AG04450 (cell line): ENCODE data around the gene MRFAP1L1. TPM values are rescaled to one million over a fixed set of nuclear protein-coding genes. Genes with fewer than 3 reads are reported as not detected.
"Not testable (repeated sequence)": the region's sequence is repeated elsewhere in the genome, so short reads cannot be mapped to it uniquely, and the experiment has no call there.

Source experiments
- CTCF ChIA-PET: fragments of 300-600, 350-600 bp; formaldehyde crosslinking; extraction: SDS; loops from one replicate; lab custom pipeline; 2022; ENCODE audit warnings: antibody characterized with exemption, inconsistent platforms; lab: Charles Lee
- POLR2A ChIA-PET: fragments of 350-600 bp; formaldehyde crosslinking; extraction: SDS; loops from one replicate; lab custom pipeline; 2021; ENCODE audit warnings: antibody characterized with exemption, inconsistent platforms; lab: Yijun Ruan, JAX
- DNase-seq: peaks from one replicate; pipeline ENCODE4 v3.0.0-alpha.2; 2011; ENCODE audit warnings: low read depth, low spot score
- H3K27ac ChIP-seq: one replicate; pipeline ENCODE4 v1.5.1; 2012; ENCODE audit warnings: low read depth, low read length, control low read depth
- H3K27me3 ChIP-seq: one replicate; pipeline ENCODE4 v1.6.0; 2012; ENCODE audit warnings: low read length; ENCODE audit not compliant: control insufficient read depth, insufficient read depth
- H3K4me3 ChIP-seq: 2 replicates; pipeline ENCODE4 v1.5.1; 2011; ENCODE audit warnings: mild to moderate bottlenecking, low read depth, low read length, control low read depth
- H3K9me3 ChIP-seq: 2 replicates; pipeline ENCODE4 v1.5.1; 2012; ENCODE audit warnings: low read length; ENCODE audit not compliant: control insufficient read depth, insufficient read depth
- polyA plus RNA-seq: library from polyadenylated mRNA; depleted of rRNA; stranded (reverse); fragments of >200 nt; gene quantifications from 2 replicates; pipeline ENCODE4 v1.2.3, GENCODE V29; 2011
- TF ChIP-seq, protein P1 (sequence below): IDR thresholded peaks from 2 replicates; pipeline ENCODE4 v1.5.1; 2011; ENCODE audit warnings: low read depth, low read length, control low read depth, inconsistent platforms

Gene MRFAP1L1
- polyA plus RNA-seq, 1 experiment, result 96.5 TPM

DNA sequence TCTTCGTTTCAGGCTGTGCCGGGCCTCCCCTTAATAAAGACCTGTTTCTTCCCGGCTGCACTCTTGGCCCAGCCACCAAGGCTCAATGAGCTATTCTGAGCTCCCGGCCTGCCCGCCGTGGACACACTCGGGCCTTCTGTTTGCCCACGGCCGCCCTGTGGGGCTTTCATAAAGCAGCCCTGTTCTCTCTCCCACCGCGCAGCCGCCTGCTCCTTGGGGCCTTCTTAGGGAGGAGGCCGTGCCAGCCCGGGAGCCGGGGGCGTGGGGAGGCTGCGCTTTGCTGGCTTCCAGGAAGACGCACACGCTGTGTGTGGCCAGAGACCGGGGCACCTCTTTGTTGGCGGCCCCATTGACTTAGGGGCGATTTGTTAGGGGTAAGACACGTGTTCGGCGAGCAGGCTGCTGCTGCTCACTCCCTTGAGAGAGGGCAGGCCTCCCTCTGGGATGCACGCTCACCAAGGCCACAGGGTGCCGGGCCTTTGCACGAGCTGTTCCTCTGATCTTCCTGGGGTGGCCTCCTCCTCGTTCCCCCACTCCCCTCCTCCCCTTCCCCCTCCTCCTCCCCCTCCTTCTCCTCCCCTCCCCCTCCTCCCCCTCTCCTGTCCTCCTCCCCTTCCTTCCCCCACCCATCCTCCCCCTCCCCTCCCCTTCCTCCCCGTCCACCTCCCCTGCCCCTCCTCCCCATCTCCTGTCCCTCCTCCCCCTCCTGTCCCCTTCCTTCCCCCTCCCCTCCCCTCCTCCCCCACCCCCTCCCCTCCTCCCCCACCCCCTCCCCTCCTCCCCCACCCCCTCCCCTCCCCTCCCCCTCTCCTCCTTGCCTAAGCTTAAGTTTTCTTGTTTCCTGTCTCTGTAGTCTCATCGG, 17.6 kb upstream of the MRFAP1L1 start:
- H3K9me3 ChIP-seq, result peaks cover 4% of the 10 kb centered on the region
- TF ChIP-seq, protein P1, sequence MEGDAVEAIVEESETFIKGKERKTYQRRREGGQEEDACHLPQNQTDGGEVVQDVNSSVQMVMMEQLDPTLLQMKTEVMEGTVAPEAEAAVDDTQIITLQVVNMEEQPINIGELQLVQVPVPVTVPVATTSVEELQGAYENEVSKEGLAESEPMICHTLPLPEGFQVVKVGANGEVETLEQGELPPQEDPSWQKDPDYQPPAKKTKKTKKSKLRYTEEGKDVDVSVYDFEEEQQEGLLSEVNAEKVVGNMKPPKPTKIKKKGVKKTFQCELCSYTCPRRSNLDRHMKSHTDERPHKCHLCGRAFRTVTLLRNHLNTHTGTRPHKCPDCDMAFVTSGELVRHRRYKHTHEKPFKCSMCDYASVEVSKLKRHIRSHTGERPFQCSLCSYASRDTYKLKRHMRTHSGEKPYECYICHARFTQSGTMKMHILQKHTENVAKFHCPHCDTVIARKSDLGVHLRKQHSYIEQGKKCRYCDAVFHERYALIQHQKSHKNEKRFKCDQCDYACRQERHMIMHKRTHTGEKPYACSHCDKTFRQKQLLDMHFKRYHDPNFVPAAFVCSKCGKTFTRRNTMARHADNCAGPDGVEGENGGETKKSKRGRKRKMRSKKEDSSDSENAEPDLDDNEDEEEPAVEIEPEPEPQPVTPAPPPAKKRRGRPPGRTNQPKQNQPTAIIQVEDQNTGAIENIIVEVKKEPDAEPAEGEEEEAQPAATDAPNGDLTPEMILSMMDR, result no peak
- no peak for DNase-seq
- ChIA-PET CTCF (interaction anchor here (0.6 to 2.0 kb wide), 3 partner anchors 9 to 343 kb away, joined by 3 to 15 read pairs (median 4); no protein-coding TSS in a partner anchor), POLR2A (interaction anchor here (0.6 kb wide), 1 partner anchor 8 kb away, joined by 3 read pairs; no protein-coding TSS in a partner anchor)
- H3K27me3 ChIP-seq, result no peaks in the 10 kb centered on the region
- H3K4me3 ChIP-seq, result no peak overlapping the region
- peak overlapping the region; percentile 39 for H3K27ac ChIP-seq

GRCh38 chr4:6725427-6725961, 15.8 kb upstream of the MRFAP1L1 start:
- CTCF ChIA-PET, result interaction anchor here (0.8 to 2.0 kb wide), 2 partner anchors 148 to 249 kb away, joined by 4 to 9 read pairs; no protein-coding TSS in a partner anchor
- H3K4me3 ChIP-seq, H3K27ac ChIP-seq, H3K9me3 ChIP-seq, POLR2A ChIA-PET, H3K27me3 ChIP-seq, DNase-seq: not testable (repeated sequence)

GRCh38 chr4:6724421-6725111, 14.9 kb upstream of the MRFAP1L1 start:
- ChIA-PET CTCF (interaction anchor here (0.8 to 2.0 kb wide), 2 partner anchors 149 to 250 kb away, joined by 4 to 9 read pairs; no protein-coding TSS in a partner anchor), POLR2A (no interaction called here)
- TF ChIP-seq, protein P1, result no peak
- no peak overlapping the region for H3K27ac ChIP-seq
- no peaks in the 10 kb centered on the region for H3K27me3 ChIP-seq
- H3K9me3 ChIP-seq, result no peaks in the 10 kb centered on the region; the same call in 1 of the 2 replicates
- H3K4me3 ChIP-seq, result no peak overlapping the region
- DNase-seq, result no peak

GRCh38 chr4:6723851-6724250, 14.2 kb upstream of the MRFAP1L1 start:
- ChIA-PET POLR2A (no interaction called here), CTCF (interaction anchor here (2.0 kb wide), 1 partner anchor 150 kb away, joined by 9 read pairs; no protein-coding TSS in a partner anchor)
- TF ChIP-seq, protein P1, result no peak
- H3K9me3 ChIP-seq, result no peaks in the 10 kb centered on the region; the same call in 1 of the 2 replicates
- H3K27ac ChIP-seq, result no peak overlapping the region
- no peak for DNase-seq
- no peak overlapping the region for H3K4me3 ChIP-seq
- no peaks in the 10 kb centered on the region for H3K27me3 ChIP-seq

- no peaks in the 10 kb centered on the region for H3K27me3 ChIP-seq
- DNase-seq, result no peak
- H3K4me3 ChIP-seq, result no peak overlapping the region
- H3K9me3 ChIP-seq, result no peaks in the 10 kb centered on the region; the same call in 1 of the 2 replicates
- ChIA-PET POLR2A (no interaction called here), CTCF (interaction anchor here (7.7 kb wide), 1 partner anchor 152 kb away, joined by 197 read pairs; no protein-coding TSS in a partner anchor)
- TF ChIP-seq, protein P1, result no peak
- H3K27ac ChIP-seq, result no peak overlapping the region
Measured at GRCh38 chr4:6722891-6723290, 13.2 kb upstream of the MRFAP1L1 start.
